ENCODE data around the gene SH3TC1.

- TF ChIP-seq CTCF (IDR thresholded peaks at IDR 0.05): no peak
- TF ChIP-seq POLR2A (IDR thresholded peaks at IDR 0.05; ENCODE audit: low read depth): no peak
- no peak for TF ChIP-seq EP300 (IDR thresholded peaks at IDR 0.05)
Observed at GRCh38 chr4:8177552-8177951, 21.5 kb upstream of the SH3TC1 start.

Data from esophagus muscularis mucosa (tissue), 4 donors.